Measurements from ENCODE around the gene AGT. TPM values are rescaled to one million over a fixed set of nuclear protein-coding genes. Genes with fewer than 3 reads are reported as not detected.

The AGT gene
- total RNA-seq, 1 experiment from 2014 or later: 1.0 TPM

GRCh38 chr1:230713138-230713537 lies 784 bp downstream of the AGT start:
- TF ChIP-seq NR1H2 (CRISPR knock-in tag; IDR thresholded peaks at IDR 0.05): no peak
- no peak for TF ChIP-seq ZNF121 (CRISPR knock-in tag; IDR thresholded peaks at IDR 0.05)
- TF ChIP-seq, protein P1, sequence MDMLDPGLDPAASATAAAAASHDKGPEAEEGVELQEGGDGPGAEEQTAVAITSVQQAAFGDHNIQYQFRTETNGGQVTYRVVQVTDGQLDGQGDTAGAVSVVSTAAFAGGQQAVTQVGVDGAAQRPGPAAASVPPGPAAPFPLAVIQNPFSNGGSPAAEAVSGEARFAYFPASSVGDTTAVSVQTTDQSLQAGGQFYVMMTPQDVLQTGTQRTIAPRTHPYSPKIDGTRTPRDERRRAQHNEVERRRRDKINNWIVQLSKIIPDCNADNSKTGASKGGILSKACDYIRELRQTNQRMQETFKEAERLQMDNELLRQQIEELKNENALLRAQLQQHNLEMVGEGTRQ (CRISPR knock-in tag; IDR thresholded peaks at IDR 0.05): no peak
- TF ChIP-seq TEAD4 (CRISPR knock-in tag; IDR thresholded peaks at IDR 0.05): no peak
- TF ChIP-seq SMAD4 (CRISPR knock-in tag; IDR thresholded peaks at IDR 0.05): no peak
- no peak for TF ChIP-seq ATF1 (CRISPR knock-in tag; IDR thresholded peaks at IDR 0.05)
- TF ChIP-seq ZNF219 (CRISPR knock-in tag; IDR thresholded peaks at IDR 0.05; ENCODE audit: borderline replicate concordance): no peak
- no peak for TF ChIP-seq ZNF396 (CRISPR knock-in tag; IDR thresholded peaks at IDR 0.05; ENCODE audit: borderline replicate concordance)
- TF ChIP-seq KAT7 (CRISPR knock-in tag; IDR thresholded peaks at IDR 0.05; ENCODE audit: borderline replicate concordance): no peak
- no peak for TF ChIP-seq JUN (CRISPR knock-in tag; IDR thresholded peaks at IDR 0.05)
- TF ChIP-seq ZNF138 (CRISPR knock-in tag; conservative IDR thresholded peaks at IDR 0.05): no peak
- TF ChIP-seq, protein P2, sequence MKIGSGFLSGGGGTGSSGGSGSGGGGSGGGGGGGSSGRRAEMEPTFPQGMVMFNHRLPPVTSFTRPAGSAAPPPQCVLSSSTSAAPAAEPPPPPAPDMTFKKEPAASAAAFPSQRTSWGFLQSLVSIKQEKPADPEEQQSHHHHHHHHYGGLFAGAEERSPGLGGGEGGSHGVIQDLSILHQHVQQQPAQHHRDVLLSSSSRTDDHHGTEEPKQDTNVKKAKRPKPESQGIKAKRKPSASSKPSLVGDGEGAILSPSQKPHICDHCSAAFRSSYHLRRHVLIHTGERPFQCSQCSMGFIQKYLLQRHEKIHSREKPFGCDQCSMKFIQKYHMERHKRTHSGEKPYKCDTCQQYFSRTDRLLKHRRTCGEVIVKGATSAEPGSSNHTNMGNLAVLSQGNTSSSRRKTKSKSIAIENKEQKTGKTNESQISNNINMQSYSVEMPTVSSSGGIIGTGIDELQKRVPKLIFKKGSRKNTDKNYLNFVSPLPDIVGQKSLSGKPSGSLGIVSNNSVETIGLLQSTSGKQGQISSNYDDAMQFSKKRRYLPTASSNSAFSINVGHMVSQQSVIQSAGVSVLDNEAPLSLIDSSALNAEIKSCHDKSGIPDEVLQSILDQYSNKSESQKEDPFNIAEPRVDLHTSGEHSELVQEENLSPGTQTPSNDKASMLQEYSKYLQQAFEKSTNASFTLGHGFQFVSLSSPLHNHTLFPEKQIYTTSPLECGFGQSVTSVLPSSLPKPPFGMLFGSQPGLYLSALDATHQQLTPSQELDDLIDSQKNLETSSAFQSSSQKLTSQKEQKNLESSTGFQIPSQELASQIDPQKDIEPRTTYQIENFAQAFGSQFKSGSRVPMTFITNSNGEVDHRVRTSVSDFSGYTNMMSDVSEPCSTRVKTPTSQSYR (CRISPR knock-in tag; IDR thresholded peaks at IDR 0.05): no peak
- no peak for TF ChIP-seq ZNF416 (CRISPR knock-in tag; IDR thresholded peaks at IDR 0.05)
- no peak for TF ChIP-seq OVOL2 (CRISPR knock-in tag; IDR thresholded peaks at IDR 0.05; ENCODE audit: borderline replicate concordance)
- no peak for TF ChIP-seq CBFB (CRISPR knock-in tag; IDR thresholded peaks at IDR 0.05; ENCODE audit: low read depth)
- TF ChIP-seq ATF2 (CRISPR knock-in tag; IDR thresholded peaks at IDR 0.05; ENCODE audit: borderline replicate concordance, low read depth): no peak
- TF ChIP-seq, protein P3, sequence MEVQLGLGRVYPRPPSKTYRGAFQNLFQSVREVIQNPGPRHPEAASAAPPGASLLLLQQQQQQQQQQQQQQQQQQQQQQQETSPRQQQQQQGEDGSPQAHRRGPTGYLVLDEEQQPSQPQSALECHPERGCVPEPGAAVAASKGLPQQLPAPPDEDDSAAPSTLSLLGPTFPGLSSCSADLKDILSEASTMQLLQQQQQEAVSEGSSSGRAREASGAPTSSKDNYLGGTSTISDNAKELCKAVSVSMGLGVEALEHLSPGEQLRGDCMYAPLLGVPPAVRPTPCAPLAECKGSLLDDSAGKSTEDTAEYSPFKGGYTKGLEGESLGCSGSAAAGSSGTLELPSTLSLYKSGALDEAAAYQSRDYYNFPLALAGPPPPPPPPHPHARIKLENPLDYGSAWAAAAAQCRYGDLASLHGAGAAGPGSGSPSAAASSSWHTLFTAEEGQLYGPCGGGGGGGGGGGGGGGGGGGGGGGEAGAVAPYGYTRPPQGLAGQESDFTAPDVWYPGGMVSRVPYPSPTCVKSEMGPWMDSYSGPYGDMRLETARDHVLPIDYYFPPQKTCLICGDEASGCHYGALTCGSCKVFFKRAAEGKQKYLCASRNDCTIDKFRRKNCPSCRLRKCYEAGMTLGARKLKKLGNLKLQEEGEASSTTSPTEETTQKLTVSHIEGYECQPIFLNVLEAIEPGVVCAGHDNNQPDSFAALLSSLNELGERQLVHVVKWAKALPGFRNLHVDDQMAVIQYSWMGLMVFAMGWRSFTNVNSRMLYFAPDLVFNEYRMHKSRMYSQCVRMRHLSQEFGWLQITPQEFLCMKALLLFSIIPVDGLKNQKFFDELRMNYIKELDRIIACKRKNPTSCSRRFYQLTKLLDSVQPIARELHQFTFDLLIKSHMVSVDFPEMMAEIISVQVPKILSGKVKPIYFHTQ (CRISPR knock-in tag; IDR thresholded peaks at IDR 0.05): no peak
- no peak for TF ChIP-seq GTF2I (CRISPR knock-in tag; conservative IDR thresholded peaks at IDR 0.05)
- ATAC-seq: no peak
- peaks cover 3% of the 10 kb centered on the region; the same call in 1 of the 2 replicates for H3K27me3 Mint-ChIP-seq (ENCODE audit: low read depth)
- CTCF ChIA-PET: interaction anchor here (0.9 to 2.6 kb wide), 2 partner anchors 15 to 71 kb away, joined by 3 to 13 read pairs; no protein-coding TSS in a partner anchor
- POLR2A ChIA-PET: no interaction called here
- H3K4me1 Mint-ChIP-seq: peaks cover 8% of the 10 kb centered on the region
- peaks cover 5% of the 10 kb centered on the region for H3K9me3 Mint-ChIP-seq
- H3K27ac Mint-ChIP-seq: no peak overlapping the region
- no peaks in the 10 kb centered on the region for H3K36me3 Mint-ChIP-seq
- no peak for DNase-seq (ENCODE audit: low spot score)
- H3K4me3 Mint-ChIP-seq: no peak overlapping the region

DNA sequence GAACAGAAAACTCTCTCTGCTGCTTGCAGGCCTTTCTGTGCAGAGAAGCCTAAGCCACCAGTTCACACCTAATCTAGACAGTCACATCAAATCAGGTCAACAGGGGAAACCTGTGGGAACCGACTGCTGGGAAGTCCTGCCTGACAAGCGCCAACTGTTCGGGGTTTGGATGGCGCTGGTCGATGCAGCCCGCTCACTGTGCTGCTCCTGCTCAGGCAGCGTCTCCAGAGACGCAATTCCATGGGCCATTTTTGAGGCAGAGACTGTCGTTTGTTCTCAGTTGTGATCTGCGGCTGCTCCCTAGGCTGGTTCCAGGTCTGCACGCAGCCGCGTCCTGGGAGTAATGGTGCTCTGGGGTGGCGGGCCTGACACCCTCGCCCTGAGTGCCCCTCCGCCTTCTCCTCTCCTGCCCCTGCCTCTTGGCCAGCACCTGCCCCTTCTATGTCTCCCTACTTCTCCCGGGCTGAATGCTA lies 1.4 kb downstream of the AGT start:
- Mint-ChIP-seq H3K27me3 (ENCODE audit: low read depth) (peaks cover 3% of the 10 kb centered on the region; the same call in 1 of the 2 replicates), H3K27ac (no peak overlapping the region), H3K36me3 (no peaks in the 10 kb centered on the region), H3K9me3 (peaks cover 5% of the 10 kb centered on the region), H3K4me1 (peaks cover 8% of the 10 kb centered on the region), H3K4me3 (no peak overlapping the region)
- ChIA-PET POLR2A (no interaction called here), CTCF (interaction anchor here (2.6 kb wide), 1 partner anchor 15 kb away, joined by 13 read pairs; no protein-coding TSS in a partner anchor)
- ATAC-seq: no peak
- no peak for DNase-seq (ENCODE audit: low spot score)
- TF ChIP-seq, protein P4, sequence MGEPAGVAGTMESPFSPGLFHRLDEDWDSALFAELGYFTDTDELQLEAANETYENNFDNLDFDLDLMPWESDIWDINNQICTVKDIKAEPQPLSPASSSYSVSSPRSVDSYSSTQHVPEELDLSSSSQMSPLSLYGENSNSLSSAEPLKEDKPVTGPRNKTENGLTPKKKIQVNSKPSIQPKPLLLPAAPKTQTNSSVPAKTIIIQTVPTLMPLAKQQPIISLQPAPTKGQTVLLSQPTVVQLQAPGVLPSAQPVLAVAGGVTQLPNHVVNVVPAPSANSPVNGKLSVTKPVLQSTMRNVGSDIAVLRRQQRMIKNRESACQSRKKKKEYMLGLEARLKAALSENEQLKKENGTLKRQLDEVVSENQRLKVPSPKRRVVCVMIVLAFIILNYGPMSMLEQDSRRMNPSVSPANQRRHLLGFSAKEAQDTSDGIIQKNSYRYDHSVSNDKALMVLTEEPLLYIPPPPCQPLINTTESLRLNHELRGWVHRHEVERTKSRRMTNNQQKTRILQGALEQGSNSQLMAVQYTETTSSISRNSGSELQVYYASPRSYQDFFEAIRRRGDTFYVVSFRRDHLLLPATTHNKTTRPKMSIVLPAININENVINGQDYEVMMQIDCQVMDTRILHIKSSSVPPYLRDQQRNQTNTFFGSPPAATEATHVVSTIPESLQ (CRISPR knock-in tag; IDR thresholded peaks at IDR 0.05): no peak
- TF ChIP-seq MYBL2 (CRISPR knock-in tag; IDR thresholded peaks at IDR 0.05) (no peak), CDX4 (CRISPR knock-in tag; IDR thresholded peaks at IDR 0.05; ENCODE audit: borderline replicate concordance) (no peak), NFYB (CRISPR knock-in tag; conservative IDR thresholded peaks at IDR 0.05; ENCODE audit: low read depth) (no peak), GRHL2 (CRISPR knock-in tag; IDR thresholded peaks at IDR 0.05; ENCODE audit: insufficient replicate concordance, severe bottlenecking) (no peak)
- TF ChIP-seq, protein P5, sequence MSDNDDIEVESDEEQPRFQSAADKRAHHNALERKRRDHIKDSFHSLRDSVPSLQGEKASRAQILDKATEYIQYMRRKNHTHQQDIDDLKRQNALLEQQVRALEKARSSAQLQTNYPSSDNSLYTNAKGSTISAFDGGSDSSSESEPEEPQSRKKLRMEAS (CRISPR knock-in tag; IDR thresholded peaks at IDR 0.05): no peak
